NCI-H1417 treated with DMSO at 0.1 percent for 48 hours (cell line): Measurements from ENCODE around the gene CELF4.

Source experiments
- DNase-seq: peaks from one replicate; lab custom pipeline; 2025; lab: John Stamatoyannopoulos, UW

The CELF4 gene

GRCh38 chr18:37524139-37524497 is 41.5 kb downstream of the CELF4 start:
- no peak for DNase-seq

DNA sequence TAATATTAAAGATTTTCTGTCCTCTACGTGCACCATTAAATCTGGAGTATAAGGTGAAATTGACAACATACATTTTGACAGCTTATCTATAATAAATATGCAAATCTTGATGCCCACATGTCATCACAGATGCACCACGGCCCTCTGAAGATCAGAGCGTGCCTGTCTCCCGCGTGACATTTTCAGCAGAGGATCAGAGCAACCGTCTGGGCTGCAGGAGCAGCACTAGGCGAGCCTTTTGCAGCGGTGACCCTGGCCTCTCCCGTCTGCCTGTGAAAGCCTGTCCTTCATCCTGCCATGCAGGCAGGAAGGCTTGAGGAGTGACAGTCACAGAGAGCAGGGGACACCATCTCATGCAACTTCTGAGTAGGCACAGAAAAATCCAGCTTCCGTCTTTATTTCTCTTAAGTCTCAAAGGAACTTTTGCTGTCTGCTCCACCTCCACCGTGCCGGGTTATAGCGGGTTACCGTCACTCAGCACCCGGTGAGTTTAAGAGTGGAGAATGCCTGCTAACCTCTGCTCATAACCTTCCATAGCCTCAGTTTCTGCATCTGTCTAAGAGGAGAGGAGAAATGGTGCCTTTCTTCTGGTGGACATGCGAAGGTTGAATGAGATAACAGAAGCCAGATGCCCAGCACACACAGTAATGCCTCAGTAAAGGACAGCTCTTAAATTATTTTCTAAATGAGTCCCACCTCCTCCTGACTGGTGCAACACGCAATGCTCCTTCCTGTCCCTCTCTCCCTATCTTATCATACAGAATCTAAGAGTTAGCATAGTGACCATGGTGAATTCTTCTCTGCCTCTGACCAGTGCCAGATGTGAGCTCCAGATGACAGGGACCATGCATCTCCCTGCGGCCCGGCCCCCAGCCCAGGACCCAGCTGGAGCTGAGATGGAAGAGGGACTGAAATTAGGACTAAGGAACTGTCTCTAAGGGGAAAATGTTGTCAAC is 43.8 kb downstream of the CELF4 start:
- DNase-seq = no peak

GRCh38 chr18:37520508-37520907 is 45.1 kb downstream of the CELF4 start:
- DNase-seq = no peak

- DNase-seq = no peak
Observed at GRCh38 chr18:37519510-37520135, 46.0 kb downstream of the CELF4 start.

GRCh38 chr18:37516361-37516853 is 49.2 kb downstream of the CELF4 start:
- no peak for DNase-seq

- DNase-seq = no peak
Observed at GRCh38 chr18:37514953-37515352, 50.6 kb downstream of the CELF4 start.

- DNase-seq = no peak
Observed at GRCh38 chr18:37512400-37512799, 53.2 kb downstream of the CELF4 start.

DNA sequence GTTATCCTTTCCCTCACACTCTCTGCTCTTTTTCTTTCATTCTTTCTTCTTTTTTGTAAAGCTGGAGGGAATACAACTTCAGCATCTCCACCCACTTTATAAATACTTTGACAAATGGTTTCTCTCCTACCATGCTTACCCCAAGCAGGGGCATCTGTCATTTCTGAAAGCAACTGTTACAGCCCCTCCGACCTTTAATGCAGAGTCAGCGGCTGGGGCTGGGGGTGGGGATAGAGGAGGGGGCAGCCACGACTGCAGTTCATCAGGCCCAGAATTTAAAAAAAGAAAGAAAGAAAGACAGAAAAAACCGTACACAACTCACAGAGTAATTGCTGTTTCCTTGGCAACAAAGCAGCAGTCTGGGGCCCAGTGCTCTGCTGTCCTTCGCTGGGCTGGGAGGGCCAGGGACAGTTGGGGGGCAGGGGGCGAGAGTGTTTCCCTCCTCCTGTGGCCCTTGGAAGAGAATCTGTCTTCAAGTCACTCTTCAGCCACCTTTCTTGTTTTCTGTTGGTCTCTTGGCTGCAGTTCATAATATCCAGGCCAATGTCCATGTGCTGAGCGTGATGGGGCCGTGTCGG is 53.8 kb downstream of the CELF4 start:
- no peak for DNase-seq

GRCh38 chr18:37509600-37509999 is 56.0 kb downstream of the CELF4 start:
- no peak for DNase-seq

DNA sequence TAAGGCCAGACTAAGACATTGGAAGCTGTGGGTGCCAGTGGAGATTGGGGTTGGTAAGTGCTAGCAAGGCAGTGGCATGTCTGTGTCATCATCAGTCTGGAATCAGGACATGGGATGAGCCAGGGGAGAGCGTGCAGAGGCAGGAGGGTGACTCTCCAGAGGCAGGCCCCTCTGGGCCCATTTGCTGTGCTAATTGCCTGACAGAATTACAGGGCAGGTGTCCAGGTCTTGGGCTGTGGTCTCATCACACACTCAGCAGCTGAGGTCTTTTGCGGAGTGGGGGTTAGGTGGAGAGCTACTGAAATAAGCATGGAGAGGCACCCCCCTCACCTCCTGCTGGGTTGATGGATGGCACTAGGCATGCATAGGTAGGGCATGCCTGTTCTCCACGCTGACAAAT is 57.4 kb downstream of the CELF4 start:
- DNase-seq = peak; percentile 94

- DNase-seq = no peak
Observed at GRCh38 chr18:37507239-37507638, 58.4 kb downstream of the CELF4 start.

DNA sequence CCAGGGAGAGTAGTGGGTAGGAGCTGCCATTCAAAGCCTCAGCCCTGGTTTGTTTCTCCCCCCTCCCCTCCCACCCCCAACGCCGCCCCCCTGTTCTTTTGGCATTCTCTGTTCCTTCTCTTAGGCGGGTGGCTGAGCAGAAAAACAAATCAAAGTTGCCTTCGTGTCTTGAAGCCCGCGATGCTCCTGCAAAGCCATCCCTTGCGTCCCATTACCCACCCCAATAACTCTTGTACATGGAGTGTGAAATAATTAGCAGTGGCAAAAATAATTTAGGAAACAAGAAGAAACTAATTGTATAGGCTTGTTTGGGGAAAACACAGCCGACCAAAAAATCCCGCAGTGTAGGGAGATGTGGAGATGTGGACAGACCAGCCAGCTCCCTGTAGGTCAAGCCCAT is 59.6 kb downstream of the CELF4 start:
- no peak for DNase-seq

GRCh38 chr18:37505321-37505720 is 60.3 kb downstream of the CELF4 start:
- DNase-seq = no peak

GRCh38 chr18:37502601-37503000 is 63.0 kb downstream of the CELF4 start:
- DNase-seq = no peak

DNA sequence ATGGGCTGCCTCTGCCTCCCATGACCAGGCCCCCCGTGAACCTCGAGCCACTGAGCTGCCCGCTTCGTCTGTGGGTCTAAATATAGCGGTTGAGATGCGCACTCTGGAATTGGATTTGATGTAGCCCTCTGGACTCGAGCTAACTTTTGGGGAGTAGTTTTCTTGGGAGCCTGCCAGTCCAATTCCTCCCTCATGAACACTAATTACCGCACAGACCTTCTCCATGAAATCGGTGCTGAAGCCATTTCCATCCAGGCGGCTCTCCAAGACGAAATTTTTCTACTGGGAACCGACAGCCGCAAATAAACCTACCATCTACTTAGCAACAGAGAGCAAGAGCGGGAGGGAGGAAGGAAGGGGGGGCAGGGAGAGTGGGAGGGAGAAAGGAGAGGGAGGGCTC is 63.6 kb downstream of the CELF4 start:
- DNase-seq = no peak

DNA sequence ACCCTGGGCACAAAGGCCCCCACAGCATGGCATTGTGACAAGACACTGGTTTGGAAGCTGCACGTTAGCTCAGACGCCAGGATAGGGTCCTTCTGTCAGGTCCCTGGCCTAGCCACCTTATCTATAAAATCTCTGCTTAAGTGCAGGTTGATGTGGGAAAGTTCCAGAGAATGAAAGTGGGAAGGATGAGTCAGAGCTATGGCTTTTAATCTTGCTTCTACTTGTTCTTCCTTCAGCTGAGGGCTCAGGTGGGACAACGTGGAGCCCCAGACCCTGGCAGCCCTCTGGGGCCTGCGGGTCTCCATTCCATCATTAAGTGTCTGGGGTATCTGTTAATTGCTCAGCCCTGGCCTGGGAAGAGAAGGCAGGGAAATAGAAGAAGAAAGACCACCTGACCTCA is 64.5 kb downstream of the CELF4 start:
- no peak for DNase-seq

- DNase-seq = no peak
Observed at GRCh38 chr18:37499913-37500312, 65.7 kb downstream of the CELF4 start.

GRCh38 chr18:37499044-37499443 is 66.6 kb downstream of the CELF4 start:
- DNase-seq = peak; percentile 76

DNA sequence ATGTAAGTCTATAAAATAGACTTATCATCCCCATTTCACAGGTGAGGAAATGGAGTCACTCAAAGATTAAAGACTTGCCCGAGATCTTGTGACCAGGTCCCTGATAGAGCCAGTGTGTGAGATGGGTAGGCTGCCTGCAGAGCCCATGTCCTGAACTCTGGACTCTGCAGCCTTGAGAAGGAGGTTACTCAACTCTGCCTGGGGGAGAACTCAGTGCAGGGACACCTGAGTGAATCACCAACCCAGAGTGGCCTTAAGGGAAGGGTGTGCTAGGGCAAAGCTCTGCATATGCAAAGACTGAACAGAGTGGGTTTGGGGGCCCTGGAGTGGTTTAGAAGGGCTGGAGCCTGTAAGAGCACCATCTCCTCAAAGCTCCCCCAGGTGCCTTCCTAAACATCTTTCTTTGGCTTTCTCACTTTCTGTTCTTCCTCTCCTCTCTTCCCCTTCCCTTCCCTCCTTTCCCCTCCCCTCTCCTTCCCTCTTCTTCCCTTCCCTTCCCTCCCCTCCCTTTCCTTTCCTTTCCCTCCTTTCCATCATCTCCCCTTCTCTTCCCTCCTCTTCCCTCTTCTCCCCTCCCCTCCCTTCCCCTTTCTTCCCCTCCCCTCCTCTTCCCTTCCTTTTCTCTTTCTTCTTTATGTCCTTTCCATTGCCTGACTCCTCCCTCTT is 67.6 kb downstream of the CELF4 start:
- DNase-seq = no peak

GRCh38 chr18:37496568-37496967 is 69.0 kb downstream of the CELF4 start:
- DNase-seq = no peak

- DNase-seq = no peak
Observed at GRCh38 chr18:37495354-37495753, 70.2 kb downstream of the CELF4 start.

DNA sequence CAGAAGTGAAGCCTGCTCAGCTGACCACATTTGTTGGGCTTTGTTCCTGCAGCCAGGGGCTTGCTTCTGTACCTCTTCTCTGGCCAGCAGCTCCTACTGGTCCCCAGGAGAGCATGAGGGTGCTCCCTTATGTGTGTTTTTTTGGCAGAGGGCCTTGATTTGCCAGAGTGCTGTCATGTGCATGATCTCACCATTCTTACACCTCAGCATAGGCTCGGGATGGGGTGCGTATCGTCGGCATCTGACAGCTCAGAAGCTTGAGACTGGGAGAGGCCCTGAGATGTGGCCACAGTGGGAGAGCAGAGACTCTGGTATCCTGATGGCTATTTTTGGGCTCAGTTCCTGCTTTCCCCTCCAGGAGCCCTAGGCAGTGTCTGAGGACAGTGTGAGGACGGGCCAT is 71.2 kb downstream of the CELF4 start:
- no peak for DNase-seq
